K562 (cell line): ENCODE data around the gene RNASEH1. TPM values are rescaled to one million over a fixed set of nuclear protein-coding genes. Genes with fewer than 3 reads are reported as not detected.
A peak's percentile ranks its signal among the peaks of the same experiment; 100 is the strongest.

ENCODE experiments used
- ARID1B ChIP-seq: fragments of 450-650 bp; IDR thresholded peaks from 2 replicates; pipeline ENCODE4 v1.6.1; 2016; ENCODE audit warnings: antibody characterized with exemption, mild to moderate bottlenecking, inconsistent platforms
- CREB5 ChIP-seq: fragments of 250-450 bp; sonication (Bioruptor Pico); IDR thresholded peaks from 2 replicates; pipeline ENCODE4 v1.5.0; 2020; ENCODE audit warnings: mild to moderate bottlenecking
- E2F6 ChIP-seq, 2 experiments: IDR thresholded peaks; 2 replicates each; pipeline ENCODE4 v1.6.1; 2011; ENCODE audit warnings: borderline replicate concordance in 1 of 2, control low read depth in 1 of 2, low read depth in 1 of 2, low read length in 1 of 2, mild to moderate bottlenecking in 1 of 2, mixed read lengths in 1 of 2, moderate library complexity in 1 of 2; ENCODE audit not compliant: insufficient read depth in 1 of 2, insufficient read length in 1 of 2, poor library complexity in 1 of 2, severe bottlenecking in 1 of 2; ENCODE audit errors: extremely low read depth in 1 of 2
- EP400 ChIP-seq: fragments of 450-650 bp; IDR thresholded peaks from 2 replicates; pipeline ENCODE4 v1.6.1; 2017; ENCODE audit warnings: antibody characterized with exemption, mild to moderate bottlenecking, moderate library complexity
- ESRRA ChIP-seq: fragments of 450-650 bp; IDR thresholded peaks from 2 replicates; pipeline ENCODE4 v1.6.1; 2014; ENCODE audit warnings: low read depth, mild to moderate bottlenecking, moderate library complexity, borderline replicate concordance
- FOXO4 ChIP-seq: fragments of 450-650 bp; formaldehyde crosslinking; IDR thresholded peaks from 2 replicates; pipeline ENCODE4 v1.4.0; 2020; ENCODE audit warnings: mild to moderate bottlenecking, moderate library complexity
- GATA2 ChIP-seq: sonication (generic); formaldehyde crosslinking; IDR thresholded peaks from 2 replicates; pipeline ENCODE4 v1.4.0; 2020; ENCODE audit warnings: mild to moderate bottlenecking, missing genetic modification reagents
- HNRNPUL1 ChIP-seq: fragments of 200-400 bp; formaldehyde crosslinking; IDR thresholded peaks from 2 replicates; pipeline ENCODE4 v1.6.1; 2017; ENCODE audit warnings: low read length
- NFRKB ChIP-seq: fragments of 450-650 bp; IDR thresholded peaks from 2 replicates; pipeline ENCODE4 v1.6.1; 2016; ENCODE audit warnings: low read depth
- POLR2AphosphoS2 ChIP-seq: IDR thresholded peaks from 2 replicates; pipeline ENCODE4 v1.6.1; 2012; ENCODE audit warnings: low read length, improper control_type of control experiment
- PRDM10 ChIP-seq: fragments of 450-650 bp; IDR thresholded peaks from 2 replicates; pipeline ENCODE4 v1.6.1; 2018; ENCODE audit not compliant: partially characterized antibody
- SNIP1 ChIP-seq: fragments of 450-650 bp; IDR thresholded peaks from 2 replicates; pipeline ENCODE4 v1.7.1; 2017; ENCODE audit warnings: low read depth, mild to moderate bottlenecking
- SUPT5H ChIP-seq: fragments of 450-650 bp; IDR thresholded peaks from 2 replicates; pipeline ENCODE4 v1.6.1; 2016
- TEAD1 ChIP-seq, 2 experiments: fragments of 450-650 bp in 1 of 2; sonication (generic) in 1 of 2; formaldehyde crosslinking; IDR thresholded peaks; 2 replicates each; pipeline versions ENCODE4 v1.4.0 to v1.8.0; 2020 to 2022; ENCODE audit warnings: mild to moderate bottlenecking in 2 of 2, missing genetic modification reagents in 1 of 2
- ZBTB2 ChIP-seq: fragments of 450-650 bp; IDR thresholded peaks from 2 replicates; pipeline ENCODE4 v1.6.1; 2016; ENCODE audit warnings: antibody characterized with exemption
- ZBTB7A ChIP-seq: IDR thresholded peaks from 2 replicates; pipeline ENCODE4 v1.6.1; 2011; ENCODE audit warnings: low read depth, mild to moderate bottlenecking, low read length, moderate library complexity, borderline replicate concordance; ENCODE audit not compliant: control insufficient read depth
- ZNF143 ChIP-seq: sonication (generic); formaldehyde crosslinking; IDR thresholded peaks from 2 replicates; pipeline ENCODE4 v1.9.0; 2022; ENCODE audit warnings: mild to moderate bottlenecking, missing genetic modification reagents
- ZNF551 ChIP-seq: fragments of 250-450 bp; sonication (Bioruptor Pico); IDR thresholded peaks from 2 replicates; pipeline ENCODE4 v1.5.0; 2021; ENCODE audit warnings: mild to moderate bottlenecking, moderate library complexity
- polyA plus RNA-seq, 8 experiments: library from polyadenylated mRNA; depleted of rRNA in 4 of 8; stranded (reverse) in 5 of 8; unstranded in 3 of 8; fragments of >200 nt; fragmentation: Nextera tagmentation in 2 of 8; fragmentation: Illumina TruSeq in 1 of 8; extraction: Ambion mirVana in 2 of 8; extraction: Trizol in 1 of 8; gene quantifications; 2 replicates each; pipeline versions ENCODE4 v1.2.1 to v1.2.3, GENCODE V29; 2011 to 2014; ENCODE audit warnings: inconsistent platforms in 1 of 8, missing spikeins in 1 of 8
- total RNA-seq, 7 experiments: library from RNA; depleted of rRNA in 6 of 7; stranded (reverse); fragments of >200 nt in 6 of 7; fragmentation: Illumina TruSeq in 2 of 7; extraction: Trizol in 2 of 7; gene quantifications; 2 replicates each; pipeline versions ENCODE4 v1.2.1 to v1.2.3, GENCODE V29; 2011 to 2021; ENCODE audit warnings: low replicate concordance in 1 of 7

RNASEH1 gene
- total and polyA plus RNA-seq, 9 of the 15 experiments (the other 6 are each of a cell fraction or from before 2014, with no cell fraction given), result 25.7 to 47.5 (median 42.8) TPM

- TF ChIP-seq PRDM10 (peak; percentile 52), FOXO4 (no peak), ESRRA (peak; percentile 64; the same call in 1 of the 2 replicates), ZNF551 (CRISPR knock-in tag) (no peak), ARID1B (no peak), CREB5 (CRISPR knock-in tag) (no peak), SUPT5H (0 out of 2 replicates have a peak, but pooled peaks have one; percentile 34), SNIP1 (no peak), E2F6 (IDR thresholded peaks at IDR 0.05; ENCODE audit: borderline replicate concordance in 1 of 2, extremely low read depth in 1 of 2, insufficient read depth in 1 of 2, insufficient read length in 1 of 2, low read depth in 1 of 2, low read length in 1 of 2, poor library complexity in 1 of 2, severe bottlenecking in 1 of 2) (peak in 1 of 2 experiments; percentile 46), EP400 (peak; percentile 37; the same call in 1 of the 2 replicates), ZBTB2 (peak; percentile 80), ZNF143 (0 out of 2 replicates have a peak, but pooled peaks have one; percentile 14), POLR2AphosphoS2 (no peak), NFRKB (0 out of 2 replicates have a peak, but pooled peaks have one; percentile 16), GATA2 (CRISPR knock-in tag) (0 out of 2 replicates have a peak, but pooled peaks have one; percentile 33), HNRNPUL1 (no peak), TEAD1 (CRISPR knock-in tag; IDR thresholded peaks at IDR 0.05) (no peak), ZBTB7A (peak; percentile 55; the same call in 1 of the 2 replicates)
Observed at GRCh38 chr2:3601561-3602271, 43.6 kb upstream of the RNASEH1 start (continued).
